PC-9 (cell line): Measurements from ENCODE around the gene ST8SIA2. TPM values are rescaled to one million over a fixed set of nuclear protein-coding genes. Genes with fewer than 3 reads are reported as not detected.

ENCODE experiments used
- BruUV-seq: library from RNA; stranded (reverse); fragments of 400-500 nt; replicated peaks from 2 replicates; lab custom pipeline; 2021; lab: Mats Ljungman, UMichigan
- CTCF ChIA-PET: fragments of 300-600 bp; sonication (Branson Sonifier 250); formaldehyde crosslinking; loops from one replicate; lab custom pipeline; 2022; ENCODE audit warnings: antibody characterized with exemption; lab: Charles Lee
- POLR2A ChIA-PET: fragments of 300-600 bp; sonication (Branson Sonifier 250); formaldehyde crosslinking; loops from one replicate; lab custom pipeline; 2022; ENCODE audit warnings: antibody characterized with exemption; ENCODE audit not compliant: unreplicated experiment; lab: Charles Lee
- DNase-seq, 2 experiments: peaks; one replicate each; pipeline versions ENCODE4 v3.0.0 to v3.0.0-alpha.2; 2015 to 2022; ENCODE audit warnings: mixed read lengths in 1 of 2
- H2AFZ ChIP-seq: fragments of 200-600 bp; sonication (generic); 2 replicates; pipeline ENCODE4 v1.8.1; 2017; ENCODE audit warnings: antibody characterized with exemption
- H3F3A ChIP-seq: fragments of 200-600 bp; sonication (generic); 2 replicates; pipeline ENCODE4 v1.8.1; 2017; ENCODE audit warnings: antibody characterized with exemption, mild to moderate bottlenecking, low read depth; ENCODE audit not compliant: insufficient read depth
- H3K27ac ChIP-seq: fragments of 200-600 bp; sonication (generic); 2 replicates; pipeline ENCODE4 v1.6.1; 2016; ENCODE audit warnings: mixed run types
- H3K27me3 ChIP-seq: fragments of 200-600 bp; sonication (generic); 2 replicates; pipeline ENCODE4 v1.6.1; 2016; ENCODE audit warnings: low read depth, mixed run types; ENCODE audit not compliant: insufficient read depth
- H3K36me3 ChIP-seq: fragments of 200-600 bp; sonication (generic); 2 replicates; pipeline ENCODE4 v1.6.1; 2016; ENCODE audit warnings: low read depth, mixed run types
- H3K4me1 ChIP-seq: fragments of 200-600 bp; sonication (generic); replicated peaks from 2 replicates; pipeline ENCODE4 v1.6.1; 2016; ENCODE audit warnings: mixed run types; ENCODE audit not compliant: insufficient read depth
- H3K4me2 ChIP-seq: fragments of 200-600 bp; sonication (generic); 2 replicates; pipeline ENCODE4 v1.6.1; 2017; ENCODE audit warnings: mixed run types
- H3K4me3 ChIP-seq: fragments of 200-600 bp; sonication (generic); 2 replicates; pipeline ENCODE4 v1.6.1; 2016; ENCODE audit warnings: mixed run types
- H3K79me2 ChIP-seq: fragments of 200-600 bp; sonication (generic); 2 replicates; pipeline ENCODE4 v1.6.1; 2017; ENCODE audit warnings: low read depth, mixed run types
- H3K9me2 ChIP-seq: fragments of 200-600 bp; sonication (generic); 2 replicates; pipeline ENCODE4 v1.8.1; 2017; ENCODE audit warnings: mild to moderate bottlenecking; ENCODE audit not compliant: insufficient read depth
- H3K9me3 ChIP-seq: fragments of 200-600 bp; sonication (generic); 2 replicates; pipeline ENCODE4 v1.8.1; 2016; ENCODE audit warnings: low read depth; ENCODE audit not compliant: insufficient read depth
- H4K20me1 ChIP-seq: fragments of 200-600 bp; sonication (generic); 2 replicates; pipeline ENCODE4 v1.8.1; 2017; ENCODE audit not compliant: insufficient read depth
- EZH2 ChIP-seq: fragments of 200-600 bp; sonication (generic); IDR thresholded peaks from 2 replicates; pipeline ENCODE4 v1.8.0; 2017; ENCODE audit warnings: antibody characterized with exemption, low read depth
- intact Hi-C: fragments of 100-400 bp; cut with micrococcal nuclease; formaldehyde crosslinking; loops from one replicate; pipeline ENCODE4 v1.10.0; 2022; ENCODE audit not compliant: unreplicated experiment
- total RNA-seq: library from RNA; stranded (reverse); gene quantifications from 2 replicates; pipeline ENCODE4 v1.2.3, GENCODE V29; 2021
- TF ChIP-seq, protein P1 (sequence below): fragments of 200-600 bp; sonication (generic); conservative IDR thresholded peaks from 2 replicates; pipeline ENCODE4 v1.6.1; 2017; ENCODE audit warnings: mixed run types, antibody characterized with exemption, mild to moderate bottlenecking, moderate library complexity

The ST8SIA2 gene
- total RNA-seq, 1 experiment from 2014 or later = not detected

DNA sequence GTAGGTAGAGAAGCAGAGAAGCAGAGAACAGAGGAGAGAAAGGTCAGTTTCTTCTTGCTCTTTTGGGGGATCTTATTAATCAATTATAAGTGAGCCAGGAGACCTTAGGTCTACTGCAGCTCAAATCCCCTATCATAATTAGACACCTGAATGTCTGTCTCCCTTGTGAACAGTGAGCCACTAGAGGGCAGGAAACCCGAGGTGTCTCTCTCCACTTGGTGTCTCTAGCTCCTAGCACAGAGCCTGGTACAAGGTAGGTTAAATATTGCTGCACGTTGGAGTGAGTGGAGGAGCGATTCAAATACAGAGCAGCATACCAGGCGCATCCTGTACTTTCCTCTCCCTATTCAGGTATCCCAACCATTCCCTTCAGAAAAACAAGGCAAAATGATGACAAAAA lies 2.0 kb upstream of the ST8SIA2 start:
- POLR2A ChIA-PET = no interaction called here
- H3K9me3 ChIP-seq = no peaks in the 10 kb centered on the region
- no peak overlapping the region for H3K4me3 ChIP-seq
- no peaks in the 10 kb centered on the region for H4K20me1 ChIP-seq
- H3K27ac ChIP-seq = no peak overlapping the region
- DNase-seq = peak; percentile 3 to 36
- H3K4me1 ChIP-seq = no peaks in the 10 kb centered on the region
- H3K27me3 ChIP-seq = peaks cover 61% of the 10 kb centered on the region
- CTCF ChIA-PET = interaction anchor here (0.7 kb wide), 1 partner anchor 323 kb away, joined by 3 read pairs; no protein-coding TSS in a partner anchor
- no peak for TF ChIP-seq EZH2
- TF ChIP-seq, protein P1, sequence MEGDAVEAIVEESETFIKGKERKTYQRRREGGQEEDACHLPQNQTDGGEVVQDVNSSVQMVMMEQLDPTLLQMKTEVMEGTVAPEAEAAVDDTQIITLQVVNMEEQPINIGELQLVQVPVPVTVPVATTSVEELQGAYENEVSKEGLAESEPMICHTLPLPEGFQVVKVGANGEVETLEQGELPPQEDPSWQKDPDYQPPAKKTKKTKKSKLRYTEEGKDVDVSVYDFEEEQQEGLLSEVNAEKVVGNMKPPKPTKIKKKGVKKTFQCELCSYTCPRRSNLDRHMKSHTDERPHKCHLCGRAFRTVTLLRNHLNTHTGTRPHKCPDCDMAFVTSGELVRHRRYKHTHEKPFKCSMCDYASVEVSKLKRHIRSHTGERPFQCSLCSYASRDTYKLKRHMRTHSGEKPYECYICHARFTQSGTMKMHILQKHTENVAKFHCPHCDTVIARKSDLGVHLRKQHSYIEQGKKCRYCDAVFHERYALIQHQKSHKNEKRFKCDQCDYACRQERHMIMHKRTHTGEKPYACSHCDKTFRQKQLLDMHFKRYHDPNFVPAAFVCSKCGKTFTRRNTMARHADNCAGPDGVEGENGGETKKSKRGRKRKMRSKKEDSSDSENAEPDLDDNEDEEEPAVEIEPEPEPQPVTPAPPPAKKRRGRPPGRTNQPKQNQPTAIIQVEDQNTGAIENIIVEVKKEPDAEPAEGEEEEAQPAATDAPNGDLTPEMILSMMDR = peak; percentile 60
- no peaks in the 10 kb centered on the region for H3K36me3 ChIP-seq
- BruUV-seq = no TSS peak
- H2AFZ ChIP-seq = no peak overlapping the region
- H3K4me2 ChIP-seq = no peak overlapping the region
- intact Hi-C loops = loop anchor here (1.0 kb wide), 1 partner anchor 323 kb away; no protein-coding TSS in a partner anchor
- H3F3A ChIP-seq = no peaks in the 10 kb centered on the region
- no peaks in the 10 kb centered on the region for H3K79me2 ChIP-seq
- H3K9me2 ChIP-seq = no peaks in the 10 kb centered on the region

DNA sequence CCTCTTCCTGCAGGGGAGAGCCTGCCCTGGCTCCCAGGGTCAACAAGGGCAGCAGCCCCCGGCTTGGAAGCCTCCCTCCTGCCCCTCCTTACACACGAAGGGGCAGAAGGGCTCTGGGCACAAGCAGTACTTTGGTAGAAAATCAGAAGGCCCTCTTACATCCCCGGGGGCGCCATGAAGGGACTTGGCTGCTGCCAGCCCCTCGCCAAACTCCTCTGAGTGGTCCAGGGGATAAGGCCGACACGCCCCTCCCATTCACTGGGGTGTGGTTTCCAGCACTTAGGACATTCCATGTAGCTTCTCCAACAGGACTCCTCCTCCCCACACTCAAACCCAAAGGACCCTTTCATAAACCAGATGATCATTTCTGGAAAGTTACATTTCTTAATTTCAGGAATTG lies 1.2 kb upstream of the ST8SIA2 start:
- Histone ChIP-seq H3K4me2 (no peak overlapping the region), H3K79me2 (no peaks in the 10 kb centered on the region), H3K4me1 (no peaks in the 10 kb centered on the region), H3K9me2 (no peaks in the 10 kb centered on the region), H3K4me3 (no peak overlapping the region), H4K20me1 (no peaks in the 10 kb centered on the region), H3F3A (no peaks in the 10 kb centered on the region), H3K36me3 (no peaks in the 10 kb centered on the region), H3K27ac (no peak overlapping the region), H2AFZ (no peak overlapping the region), H3K27me3 (peaks cover 53% of the 10 kb centered on the region), H3K9me3 (no peaks in the 10 kb centered on the region)
- CTCF ChIA-PET = no interaction called here
- POLR2A ChIA-PET = no interaction called here
- TF ChIP-seq, protein P1 = no peak
- TF ChIP-seq EZH2 = no peak
- DNase-seq = no peak
- BruUV-seq = no TSS peak
- intact Hi-C loops = no loop called here

DNA sequence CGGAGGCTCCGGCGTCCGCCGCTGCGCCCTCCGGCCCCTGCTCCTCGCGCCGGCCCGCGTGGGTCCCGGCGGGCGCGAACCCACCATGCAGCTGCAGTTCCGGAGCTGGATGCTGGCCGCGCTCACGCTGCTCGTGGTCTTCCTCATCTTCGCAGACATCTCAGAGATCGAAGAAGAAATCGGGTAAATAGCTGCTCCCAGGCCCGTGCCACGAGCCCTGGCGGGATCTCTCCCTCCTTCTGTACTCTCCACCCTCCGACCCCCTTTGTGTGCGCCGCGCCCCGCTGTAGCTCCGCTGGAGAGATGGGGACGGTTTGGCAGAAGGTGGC lies 263 bp downstream of the ST8SIA2 start:
- no peaks in the 10 kb centered on the region for H3K36me3 ChIP-seq
- H3K4me2 ChIP-seq = no peak overlapping the region
- H2AFZ ChIP-seq = no peak overlapping the region
- ChIA-PET CTCF (no interaction called here), POLR2A (no interaction called here)
- intact Hi-C loops = no loop called here
- no peaks in the 10 kb centered on the region for H3K4me1 ChIP-seq
- no peak for DNase-seq
- BruUV-seq = no TSS peak
- no peaks in the 10 kb centered on the region for H3K79me2 ChIP-seq
- H3K27ac ChIP-seq = no peak overlapping the region
- no peaks in the 10 kb centered on the region for H4K20me1 ChIP-seq
- no peak overlapping the region for H3K4me3 ChIP-seq
- no peaks in the 10 kb centered on the region for H3F3A ChIP-seq
- H3K27me3 ChIP-seq = peaks cover 38% of the 10 kb centered on the region
- TF ChIP-seq, protein P1 = no peak
- no peak for TF ChIP-seq EZH2
- H3K9me2 ChIP-seq = no peaks in the 10 kb centered on the region
- no peaks in the 10 kb centered on the region for H3K9me3 ChIP-seq
